ENCODE data around the gene RAB11A. TPM values are rescaled to one million over a fixed set of nuclear protein-coding genes. Genes with fewer than 3 reads are reported as not detected.

Gene RAB11A
- total and polyA plus RNA-seq, 2 of the 13 experiments (the other 11 are each of a cell fraction or from before 2014, with no cell fraction given): 161 to 162 TPM

DNA sequence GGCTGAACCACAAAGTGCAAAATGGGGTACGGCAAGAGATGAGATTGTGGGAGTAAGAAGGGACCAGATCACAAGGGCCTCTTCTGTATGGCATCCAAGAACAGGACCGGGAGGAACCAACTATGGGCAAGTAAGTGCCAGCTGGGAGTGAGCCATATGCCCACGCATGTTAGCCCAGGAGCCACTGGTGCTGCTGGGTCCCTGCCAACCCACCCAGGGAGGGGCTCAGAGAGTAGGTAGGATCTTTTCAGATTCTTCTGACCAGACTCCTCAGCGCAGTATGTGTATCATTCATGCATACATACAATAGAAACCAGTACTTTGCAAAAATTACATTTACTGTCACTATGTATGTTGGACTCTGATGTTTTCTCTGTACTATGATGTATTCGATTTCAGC lies 54.0 kb downstream of the RAB11A start (continued):
- TF ChIP-seq, protein P1, sequence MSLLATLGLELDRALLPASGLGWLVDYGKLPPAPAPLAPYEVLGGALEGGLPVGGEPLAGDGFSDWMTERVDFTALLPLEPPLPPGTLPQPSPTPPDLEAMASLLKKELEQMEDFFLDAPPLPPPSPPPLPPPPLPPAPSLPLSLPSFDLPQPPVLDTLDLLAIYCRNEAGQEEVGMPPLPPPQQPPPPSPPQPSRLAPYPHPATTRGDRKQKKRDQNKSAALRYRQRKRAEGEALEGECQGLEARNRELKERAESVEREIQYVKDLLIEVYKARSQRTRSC (CRISPR knock-in tag; IDR thresholded peaks at IDR 0.05; ENCODE audit: low read depth): no peak
- TF ChIP-seq, protein P2, sequence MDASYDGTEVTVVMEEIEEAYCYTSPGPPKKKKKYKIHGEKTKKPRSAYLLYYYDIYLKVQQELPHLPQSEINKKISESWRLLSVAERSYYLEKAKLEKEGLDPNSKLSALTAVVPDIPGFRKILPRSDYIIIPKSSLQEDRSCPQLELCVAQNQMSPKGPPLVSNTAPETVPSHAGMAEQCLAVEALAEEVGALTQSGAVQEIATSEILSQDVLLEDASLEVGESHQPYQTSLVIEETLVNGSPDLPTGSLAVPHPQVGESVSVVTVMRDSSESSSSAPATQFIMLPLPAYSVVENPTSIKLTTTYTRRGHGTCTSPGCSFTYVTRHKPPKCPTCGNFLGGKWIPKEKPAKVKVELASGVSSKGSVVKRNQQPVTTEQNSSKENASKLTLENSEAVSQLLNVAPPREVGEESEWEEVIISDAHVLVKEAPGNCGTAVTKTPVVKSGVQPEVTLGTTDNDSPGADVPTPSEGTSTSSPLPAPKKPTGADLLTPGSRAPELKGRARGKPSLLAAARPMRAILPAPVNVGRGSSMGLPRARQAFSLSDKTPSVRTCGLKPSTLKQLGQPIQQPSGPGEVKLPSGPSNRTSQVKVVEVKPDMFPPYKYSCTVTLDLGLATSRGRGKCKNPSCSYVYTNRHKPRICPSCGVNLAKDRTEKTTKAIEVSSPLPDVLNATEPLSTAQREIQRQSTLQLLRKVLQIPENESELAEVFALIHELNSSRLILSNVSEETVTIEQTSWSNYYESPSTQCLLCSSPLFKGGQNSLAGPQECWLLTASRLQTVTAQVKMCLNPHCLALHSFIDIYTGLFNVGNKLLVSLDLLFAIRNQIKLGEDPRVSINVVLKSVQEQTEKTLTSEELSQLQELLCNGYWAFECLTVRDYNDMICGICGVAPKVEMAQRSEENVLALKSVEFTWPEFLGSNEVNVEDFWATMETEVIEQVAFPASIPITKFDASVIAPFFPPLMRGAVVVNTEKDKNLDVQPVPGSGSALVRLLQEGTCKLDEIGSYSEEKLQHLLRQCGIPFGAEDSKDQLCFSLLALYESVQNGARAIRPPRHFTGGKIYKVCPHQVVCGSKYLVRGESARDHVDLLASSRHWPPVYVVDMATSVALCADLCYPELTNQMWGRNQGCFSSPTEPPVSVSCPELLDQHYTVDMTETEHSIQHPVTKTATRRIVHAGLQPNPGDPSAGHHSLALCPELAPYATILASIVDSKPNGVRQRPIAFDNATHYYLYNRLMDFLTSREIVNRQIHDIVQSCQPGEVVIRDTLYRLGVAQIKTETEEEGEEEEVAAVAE (CRISPR knock-in tag; IDR thresholded peaks at IDR 0.05; ENCODE audit: borderline replicate concordance): no peak
- TF ChIP-seq ZNF773 (CRISPR knock-in tag; IDR thresholded peaks at IDR 0.05; ENCODE audit: borderline replicate concordance): no peak
- no peak for TF ChIP-seq ATF1 (CRISPR knock-in tag; IDR thresholded peaks at IDR 0.05)
- TF ChIP-seq ZNF550 (CRISPR knock-in tag; IDR thresholded peaks at IDR 0.05; ENCODE audit: borderline replicate concordance): no peak
- TF ChIP-seq, protein P3, sequence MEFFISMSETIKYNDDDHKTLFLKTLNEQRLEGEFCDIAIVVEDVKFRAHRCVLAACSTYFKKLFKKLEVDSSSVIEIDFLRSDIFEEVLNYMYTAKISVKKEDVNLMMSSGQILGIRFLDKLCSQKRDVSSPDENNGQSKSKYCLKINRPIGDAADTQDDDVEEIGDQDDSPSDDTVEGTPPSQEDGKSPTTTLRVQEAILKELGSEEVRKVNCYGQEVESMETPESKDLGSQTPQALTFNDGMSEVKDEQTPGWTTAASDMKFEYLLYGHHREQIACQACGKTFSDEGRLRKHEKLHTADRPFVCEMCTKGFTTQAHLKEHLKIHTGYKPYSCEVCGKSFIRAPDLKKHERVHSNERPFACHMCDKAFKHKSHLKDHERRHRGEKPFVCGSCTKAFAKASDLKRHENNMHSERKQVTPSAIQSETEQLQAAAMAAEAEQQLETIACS (CRISPR knock-in tag; IDR thresholded peaks at IDR 0.05): no peak
- TF ChIP-seq ZNF432 (CRISPR knock-in tag; IDR thresholded peaks at IDR 0.05; ENCODE audit: borderline replicate concordance): no peak
- no peak for TF ChIP-seq ZNF780A (CRISPR knock-in tag; IDR thresholded peaks at IDR 0.05)
- TF ChIP-seq NFE2L2 (IDR thresholded peaks at IDR 0.05; ENCODE audit: low read length): no peak

Measured in HepG2 (cell line).